Activated naive CD4-positive, alpha-beta T cell treated with anti-CD3 and anti-CD28 coated beads for 36 hours (primary cell): ENCODE data around the gene LTF. TPM values are rescaled to one million over a fixed set of nuclear protein-coding genes. Genes with fewer than 3 reads are reported as not detected.

Experiments
- CTCF ChIA-PET: fragments of 350-600 bp; sonication (Branson Sonifier 250); formaldehyde crosslinking; loops from one replicate; lab custom pipeline; 2021; ENCODE audit warnings: antibody characterized with exemption; lab: Charles Lee
- DNase-seq: peaks from one replicate; pipeline ENCODE4 v3.0.0-alpha.2; 2020
- H3K27ac Mint-ChIP-seq: one replicate; pipeline ENCODE4 v1.8.0; 2021; ENCODE audit warnings: mild to moderate bottlenecking, mixed read lengths
- H3K27me3 Mint-ChIP-seq: one replicate; pipeline ENCODE4 v1.8.0; 2021; ENCODE audit warnings: low read depth, mixed read lengths
- H3K36me3 Mint-ChIP-seq: one replicate; pipeline ENCODE4 v1.8.0; 2021; ENCODE audit warnings: low read depth, mixed read lengths
- H3K4me1 Mint-ChIP-seq: one replicate; pipeline ENCODE4 v1.8.0; 2021; ENCODE audit warnings: low read depth, mixed read lengths
- H3K4me3 Mint-ChIP-seq: one replicate; pipeline ENCODE4 v1.8.0; 2021; ENCODE audit warnings: mild to moderate bottlenecking, moderate library complexity, mixed read lengths
- H3K9me3 Mint-ChIP-seq: one replicate; pipeline ENCODE4 v1.8.0; 2021; ENCODE audit warnings: mixed read lengths
- intact Hi-C: fragments of 100-400 bp; cut with micrococcal nuclease; formaldehyde crosslinking; loops from one replicate; pipeline ENCODE4 v1.15.1; 2023
- total RNA-seq, 2 experiments: library from RNA; stranded (reverse); gene quantifications; one replicate each; pipeline ENCODE4 v1.2.3, GENCODE V29; 2021

Gene LTF
- total RNA-seq, result not detected

- intact Hi-C loops, result no loop called here
- Mint-ChIP-seq H3K36me3 (no peaks in the 10 kb centered on the region), H3K4me3 (no peak within 1 kb of the TSS), H3K9me3 (no peaks in the 10 kb centered on the region), H3K27ac (no peak within 1 kb of the TSS), H3K27me3 (peaks cover 37% of the 10 kb centered on the region), H3K4me1 (no peaks in the 10 kb centered on the region)
- no peak for DNase-seq
- CTCF ChIA-PET, result interaction anchor here (1.3 kb wide), 1 partner anchor 24 kb away, joined by 4 read pairs; no protein-coding TSS in a partner anchor
Measured at GRCh38 chr3:46464326-46465195, at the start of gene LTF. TSS of gene LTF (minus strand) at chr3:46464905. CDS start at chr3:46464867, 38 bp downstream.

- Mint-ChIP-seq H3K27ac (no peak overlapping the region), H3K4me3 (no peak overlapping the region), H3K36me3 (no peaks in the 10 kb centered on the region), H3K9me3 (no peaks in the 10 kb centered on the region), H3K4me1 (peaks cover 3% of the 10 kb centered on the region), H3K27me3 (no peaks in the 10 kb centered on the region)
- DNase-seq, result no peak
- intact Hi-C loops, result no loop called here
- CTCF ChIA-PET, result interaction anchor here (1.0 kb wide), 1 partner anchor 16 kb away, joined by 3 read pairs; no protein-coding TSS in a partner anchor
Measured at GRCh38 chr3:46512191-46512749, 47.6 kb upstream of the LTF start.

- Mint-ChIP-seq H3K36me3 (no peaks in the 10 kb centered on the region), H3K4me1 (peaks cover 12% of the 10 kb centered on the region), H3K9me3 (peaks cover under 1% of the 10 kb centered on the region), H3K4me3 (no peak overlapping the region), H3K27ac (no peak overlapping the region), H3K27me3 (no peaks in the 10 kb centered on the region)
- intact Hi-C loops, result no loop called here
- CTCF ChIA-PET, result interaction anchor here (0.5 to 2.5 kb wide), 3 partner anchors 21 to 266 kb away, joined by 3 to 9 read pairs (median 4); no protein-coding TSS in a partner anchor
- DNase-seq, result no peak
Measured at GRCh38 chr3:46509661-46510187, 45.0 kb upstream of the LTF start.

- Mint-ChIP-seq H3K4me1 (peaks cover 14% of the 10 kb centered on the region), H3K27me3 (no peaks in the 10 kb centered on the region), H3K36me3 (no peaks in the 10 kb centered on the region), H3K4me3 (no peak overlapping the region), H3K9me3 (peaks cover 2% of the 10 kb centered on the region), H3K27ac (no peak overlapping the region)
- intact Hi-C loops, result no loop called here
- CTCF ChIA-PET, result interaction anchor here (0.5 to 2.5 kb wide), 2 partner anchors 20 to 267 kb away, joined by 4 to 9 read pairs; no protein-coding TSS in a partner anchor
- no peak for DNase-seq
Measured at GRCh38 chr3:46508850-46509591, 44.3 kb upstream of the LTF start.

GRCh38 chr3:46506526-46506925, 41.8 kb upstream of the LTF start:
- DNase-seq, result no peak
- intact Hi-C loops, result no loop called here
- no peaks in the 10 kb centered on the region for H3K27me3 Mint-ChIP-seq
- H3K27ac Mint-ChIP-seq, result no peak overlapping the region
- peaks cover 19% of the 10 kb centered on the region for H3K4me1 Mint-ChIP-seq
- peaks cover 2% of the 10 kb centered on the region for H3K9me3 Mint-ChIP-seq
- no peaks in the 10 kb centered on the region for H3K36me3 Mint-ChIP-seq
- CTCF ChIA-PET, result interaction anchor here (1.1 kb wide), 1 partner anchor 17 kb away, joined by 5 read pairs; no protein-coding TSS in a partner anchor
- no peak overlapping the region for H3K4me3 Mint-ChIP-seq

- intact Hi-C loops, result loop anchor here (2.0 kb wide), 1 partner anchor 33 kb away; no protein-coding TSS in a partner anchor
- Mint-ChIP-seq H3K36me3 (no peaks in the 10 kb centered on the region), H3K9me3 (peaks cover 2% of the 10 kb centered on the region), H3K27me3 (no peaks in the 10 kb centered on the region), H3K27ac (no peak overlapping the region), H3K4me1 (peaks cover 21% of the 10 kb centered on the region), H3K4me3 (no peak overlapping the region)
- DNase-seq, result no peak
- CTCF ChIA-PET, result interaction anchor here (0.9 to 1.1 kb wide), 2 partner anchors 17 to 18 kb away, joined by 5 to 6 read pairs; no protein-coding TSS in a partner anchor
Measured at GRCh38 chr3:46505953-46506352, 41.2 kb upstream of the LTF start.

GRCh38 chr3:46504789-46505188, 40.1 kb upstream of the LTF start:
- intact Hi-C loops, result loop anchor here (2.0 kb wide), 1 partner anchor 34 kb away; no protein-coding TSS in a partner anchor
- Mint-ChIP-seq H3K27me3 (no peaks in the 10 kb centered on the region), H3K36me3 (no peaks in the 10 kb centered on the region), H3K9me3 (peaks cover 2% of the 10 kb centered on the region), H3K4me3 (no peak overlapping the region), H3K27ac (no peak overlapping the region), H3K4me1 (peaks cover 23% of the 10 kb centered on the region)
- CTCF ChIA-PET, result interaction anchor here (0.9 kb wide), 1 partner anchor 8 kb away, joined by 3 read pairs; no protein-coding TSS in a partner anchor
- peak; percentile 61 for DNase-seq

GRCh38 chr3:46503200-46503874, 38.6 kb upstream of the LTF start:
- CTCF ChIA-PET, result interaction anchor here (0.6 to 4.0 kb wide), 3 partner anchors 14 to 139 kb away, joined by 3 to 38 read pairs (median 7); no protein-coding TSS in a partner anchor
- H3K27ac Mint-ChIP-seq, result no peak overlapping the region
- no peaks in the 10 kb centered on the region for H3K36me3 Mint-ChIP-seq
- DNase-seq, result no peak
- peaks cover 22% of the 10 kb centered on the region for H3K4me1 Mint-ChIP-seq
- H3K9me3 Mint-ChIP-seq, result peaks cover 2% of the 10 kb centered on the region
- H3K27me3 Mint-ChIP-seq, result no peaks in the 10 kb centered on the region
- no peak overlapping the region for H3K4me3 Mint-ChIP-seq
- intact Hi-C loops, result no loop called here

GRCh38 chr3:46501702-46502101, 37.0 kb upstream of the LTF start:
- no peak overlapping the region for H3K27ac Mint-ChIP-seq
- H3K27me3 Mint-ChIP-seq, result no peaks in the 10 kb centered on the region
- CTCF ChIA-PET, result interaction anchor here (2.4 to 4.0 kb wide), 2 partner anchors 13 to 128 kb away, joined by 7 to 38 read pairs; no protein-coding TSS in a partner anchor
- intact Hi-C loops, result no loop called here
- H3K4me3 Mint-ChIP-seq, result no peak overlapping the region
- H3K4me1 Mint-ChIP-seq, result peaks cover 26% of the 10 kb centered on the region
- DNase-seq, result no peak
- no peaks in the 10 kb centered on the region for H3K36me3 Mint-ChIP-seq
- H3K9me3 Mint-ChIP-seq, result peaks cover 2% of the 10 kb centered on the region

GRCh38 chr3:46500656-46501635, 36.2 kb upstream of the LTF start:
- no peaks in the 10 kb centered on the region for H3K27me3 Mint-ChIP-seq
- H3K9me3 Mint-ChIP-seq, result peaks cover 2% of the 10 kb centered on the region
- peaks cover 26% of the 10 kb centered on the region for H3K4me1 Mint-ChIP-seq
- CTCF ChIA-PET, result interaction anchor here (0.6 to 4.0 kb wide), 3 partner anchors 12 to 128 kb away, joined by 3 to 38 read pairs (median 7); no protein-coding TSS in a partner anchor
- intact Hi-C loops, result no loop called here
- no peaks in the 10 kb centered on the region for H3K36me3 Mint-ChIP-seq
- no peak overlapping the region for H3K4me3 Mint-ChIP-seq
- no peak overlapping the region for H3K27ac Mint-ChIP-seq
- DNase-seq, result no peak
